Stimulated activated CD8-positive, alpha-beta memory T cell treated with anti-CD3 and anti-CD28 coated beads, Interleukin-4, amount 100 ng/mL, for 48 hours (primary cell): ENCODE results near the gene CAMK1D.

Experiments
- DNase-seq: peaks from one replicate; pipeline ENCODE4 v3.0.0-alpha.2; 2020

Gene CAMK1D

GRCh38 chr10:12633776-12634620 lies 284.7 kb downstream of the CAMK1D start:
- DNase-seq = no peak

GRCh38 chr10:12634621-12634931 lies 285.2 kb downstream of the CAMK1D start:
- no peak for DNase-seq

- peak; percentile 45 for DNase-seq
These were observed 285.8 kb downstream of the CAMK1D start for GRCh38 chr10:12635127-12635541.

- DNase-seq = no peak
These were observed 287.2 kb downstream of the CAMK1D start for GRCh38 chr10:12636571-12636970.

GRCh38 chr10:12637649-12638048 lies 288.3 kb downstream of the CAMK1D start:
- no peak for DNase-seq

GRCh38 chr10:12638103-12638502 lies 288.8 kb downstream of the CAMK1D start:
- no peak for DNase-seq

- DNase-seq = no peak
These were observed 289.4 kb downstream of the CAMK1D start for GRCh38 chr10:12638781-12639180.

GRCh38 chr10:12639996-12640944 lies 290.9 kb downstream of the CAMK1D start:
- no peak for DNase-seq

GRCh38 chr10:12642036-12642435 lies 292.7 kb downstream of the CAMK1D start:
- no peak for DNase-seq

- no peak for DNase-seq
These were observed 293.9 kb downstream of the CAMK1D start for GRCh38 chr10:12643279-12643678.

GRCh38 chr10:12644380-12645144 lies 295.2 kb downstream of the CAMK1D start:
- DNase-seq = no peak

- DNase-seq = no peak
These were observed 296.1 kb downstream of the CAMK1D start for GRCh38 chr10:12645449-12645848.

- no peak for DNase-seq
These were observed 299.8 kb downstream of the CAMK1D start for GRCh38 chr10:12649012-12649584.

GRCh38 chr10:12650122-12650521 lies 300.8 kb downstream of the CAMK1D start:
- no peak for DNase-seq

GRCh38 chr10:12650538-12651298 lies 301.4 kb downstream of the CAMK1D start:
- no peak for DNase-seq

- DNase-seq = no peak
These were observed 306.6 kb downstream of the CAMK1D start for GRCh38 chr10:12655940-12656339.

GRCh38 chr10:12656518-12657142 lies 307.3 kb downstream of the CAMK1D start:
- no peak for DNase-seq

- no peak for DNase-seq
These were observed 308.1 kb downstream of the CAMK1D start for GRCh38 chr10:12657489-12657888.

- DNase-seq = no peak
These were observed 309.2 kb downstream of the CAMK1D start for GRCh38 chr10:12658526-12658925.

- DNase-seq = no peak
These were observed 310.4 kb downstream of the CAMK1D start for GRCh38 chr10:12659706-12660105.

- DNase-seq = no peak
These were observed 311.5 kb downstream of the CAMK1D start for GRCh38 chr10:12660812-12661211.
